ENCODE measurements around the gene ACMSD.
"Not testable (repeated sequence)": the region's sequence is repeated elsewhere in the genome, so short reads cannot be mapped to it uniquely, and the experiment has no call there.

Gene ACMSD

DNA sequence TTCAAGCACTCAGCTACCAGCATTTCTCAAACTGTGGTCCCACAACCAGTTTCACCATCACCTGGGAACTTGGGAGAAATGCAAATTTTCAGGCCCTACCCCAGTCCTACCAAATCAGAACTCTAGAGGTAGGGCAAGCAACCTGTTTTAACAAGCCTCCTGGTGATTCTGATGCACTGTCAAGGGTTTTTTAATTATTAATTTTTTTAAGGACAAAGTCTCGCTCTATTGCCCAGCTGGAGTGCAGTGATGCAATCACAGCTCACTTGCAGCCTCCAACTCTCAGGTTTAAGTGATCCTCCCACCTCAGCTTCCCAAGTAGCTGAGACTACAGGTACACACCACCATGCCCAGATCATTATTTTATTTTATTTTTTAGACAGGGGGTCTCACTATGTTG lies 7.8 kb downstream of the ACMSD start:
- intact Hi-C loops (cut with DNase I): no loop called here
- no peak for DNase-seq

DNA sequence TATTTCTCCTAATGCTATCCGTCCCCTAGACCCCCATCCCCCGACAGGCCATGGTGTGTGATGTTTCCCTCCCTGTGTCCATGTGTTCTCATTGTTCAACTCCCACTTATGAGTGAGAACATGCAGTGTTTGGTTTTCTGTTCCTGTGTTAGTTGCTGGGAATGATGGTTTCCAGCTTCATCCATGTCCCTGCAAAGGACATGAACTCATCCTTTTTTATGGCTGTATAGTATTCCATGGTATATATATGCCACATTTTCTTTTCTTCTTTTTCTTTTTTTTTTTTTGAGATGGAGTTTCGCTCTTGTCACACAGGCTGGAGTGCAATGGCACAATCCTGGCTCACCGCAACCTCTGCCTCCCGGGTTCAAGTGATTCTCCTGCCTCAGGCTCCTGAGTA lies 9.2 kb downstream of the ACMSD start:
- DNase-seq; intact Hi-C loops (cut with DNase I): not testable (repeated sequence)

DNA sequence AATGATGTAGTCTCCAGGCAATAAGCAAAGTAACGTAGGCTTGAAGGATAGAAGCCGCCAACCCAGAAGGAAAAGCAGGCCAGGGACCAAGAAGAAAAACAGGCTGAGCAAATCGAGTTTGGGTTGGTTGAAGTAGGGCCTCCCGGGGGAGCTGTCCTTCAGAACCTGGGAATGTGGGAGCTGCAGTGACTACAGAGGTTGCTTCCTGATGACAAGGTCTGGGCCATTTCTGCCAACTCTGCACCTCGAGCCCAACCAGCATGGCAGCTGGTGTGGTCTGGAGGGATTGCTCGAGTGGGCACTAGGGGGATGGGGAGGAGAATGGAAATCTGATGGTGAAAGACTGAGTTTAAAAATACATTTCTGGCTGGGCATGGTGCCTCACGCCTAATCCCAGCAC lies 14.1 kb downstream of the ACMSD start:
- no peak for DNase-seq
- intact Hi-C loops (cut with DNase I): no loop called here

DNA sequence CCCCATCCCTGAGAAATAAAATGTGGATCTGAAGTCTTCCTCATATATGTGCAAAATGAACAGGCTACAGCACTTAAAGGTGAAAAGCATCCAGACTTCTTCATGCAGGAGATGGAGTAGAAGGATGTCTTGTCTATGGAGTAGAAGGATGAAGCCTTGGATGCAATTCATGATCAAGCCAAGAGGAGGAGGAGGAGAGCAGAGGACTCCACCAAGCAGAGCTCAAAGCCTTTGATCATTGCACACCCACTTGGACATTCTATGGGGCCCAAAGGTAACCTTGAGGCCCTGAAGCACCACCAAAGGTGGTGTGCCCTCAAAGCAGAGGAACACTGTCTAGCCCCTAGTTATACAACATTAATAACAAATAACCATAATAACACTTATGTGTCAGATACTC lies 17.3 kb downstream of the ACMSD start:
- intact Hi-C loops (cut with DNase I): no loop called here
- DNase-seq: no peak

DNA sequence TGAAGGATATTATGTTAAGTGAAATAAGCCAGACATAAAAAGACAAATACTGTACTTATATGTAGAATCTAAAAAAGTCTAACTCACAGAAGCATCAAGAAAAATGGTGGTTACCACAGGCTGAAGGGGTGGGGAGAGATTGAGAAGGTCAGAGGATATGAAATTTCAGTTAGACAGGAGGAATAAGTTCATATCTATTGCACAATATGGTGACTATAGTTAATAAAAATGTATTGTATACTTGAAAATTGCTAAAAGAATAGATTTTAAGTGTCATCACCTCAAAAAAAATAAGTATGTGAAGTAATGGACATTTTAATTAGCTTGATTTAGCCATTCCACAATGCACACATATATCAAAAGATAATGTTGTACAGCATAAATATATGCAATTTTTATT lies 19.8 kb downstream of the ACMSD start:
- intact Hi-C loops (cut with DNase I): no loop called here
- no peak for DNase-seq

DNA sequence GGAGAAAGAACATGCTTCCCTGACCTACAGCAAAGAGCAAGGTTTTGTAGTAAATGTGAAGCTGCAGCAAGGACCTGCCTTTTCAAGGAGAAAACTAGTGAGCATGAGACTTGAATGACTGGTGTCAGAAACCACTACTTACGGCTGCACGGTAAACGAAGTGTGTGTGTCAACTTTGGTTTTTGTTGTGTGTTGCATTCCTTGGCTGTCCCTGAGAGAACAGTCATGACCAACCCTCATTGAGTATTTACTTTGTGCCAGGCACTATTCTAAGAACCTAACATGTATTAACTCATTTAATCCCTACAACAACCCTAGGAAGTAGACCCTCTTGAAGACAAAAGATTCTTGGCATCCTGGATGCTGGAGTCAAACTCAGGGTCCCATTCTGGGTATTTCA lies 22.8 kb downstream of the ACMSD start:
- intact Hi-C loops (cut with DNase I): no loop called here
- DNase-seq: no peak

DNA sequence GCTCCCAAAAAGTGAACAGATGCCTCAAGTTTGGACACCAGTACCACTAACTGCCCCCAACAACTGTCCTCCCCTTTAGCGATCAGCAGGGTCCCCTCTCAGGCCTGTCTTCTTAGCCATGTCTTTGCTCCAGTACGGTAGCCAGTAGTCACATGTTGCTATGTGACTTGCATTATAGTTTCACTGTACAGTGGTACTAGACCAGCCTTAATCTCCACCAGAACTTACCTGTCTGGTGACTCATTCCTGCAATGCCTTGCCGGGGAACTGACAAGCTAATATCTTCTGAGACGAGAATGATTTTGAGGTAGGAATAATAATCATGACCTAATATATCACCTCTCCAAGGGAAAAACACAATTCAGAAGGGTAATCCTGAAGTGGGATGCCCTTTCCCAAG lies 23.7 kb downstream of the ACMSD start:
- DNase-seq: no peak
- intact Hi-C loops (cut with DNase I): no loop called here

DNA sequence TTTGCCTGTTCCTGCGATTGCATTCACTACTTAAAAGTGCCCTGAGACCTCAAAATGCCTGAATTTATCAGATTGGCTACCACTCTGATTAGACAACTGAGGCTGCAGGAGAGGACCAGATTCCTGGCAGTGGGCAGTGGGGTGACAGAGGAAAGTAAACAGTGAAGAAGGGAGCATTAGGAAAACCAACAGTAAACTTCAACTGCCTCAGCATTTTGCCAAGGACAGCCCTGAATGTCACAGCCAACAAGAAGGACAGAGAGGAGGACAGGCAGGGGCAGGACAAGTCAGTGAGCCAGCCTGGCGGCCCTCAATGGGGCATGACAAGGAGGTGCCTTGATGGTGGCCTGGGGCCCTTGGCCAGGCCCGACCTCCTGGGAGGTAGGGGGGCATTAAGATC lies 24.3 kb downstream of the ACMSD start:
- DNase-seq: no peak
- intact Hi-C loops (cut with DNase I): no loop called here

GRCh38 chr2:134863446-134863845 lies 25.0 kb downstream of the ACMSD start:
- DNase-seq: peak in 1 of 10 donors; percentile 76
- intact Hi-C loops (cut with DNase I): no loop called here

DNA sequence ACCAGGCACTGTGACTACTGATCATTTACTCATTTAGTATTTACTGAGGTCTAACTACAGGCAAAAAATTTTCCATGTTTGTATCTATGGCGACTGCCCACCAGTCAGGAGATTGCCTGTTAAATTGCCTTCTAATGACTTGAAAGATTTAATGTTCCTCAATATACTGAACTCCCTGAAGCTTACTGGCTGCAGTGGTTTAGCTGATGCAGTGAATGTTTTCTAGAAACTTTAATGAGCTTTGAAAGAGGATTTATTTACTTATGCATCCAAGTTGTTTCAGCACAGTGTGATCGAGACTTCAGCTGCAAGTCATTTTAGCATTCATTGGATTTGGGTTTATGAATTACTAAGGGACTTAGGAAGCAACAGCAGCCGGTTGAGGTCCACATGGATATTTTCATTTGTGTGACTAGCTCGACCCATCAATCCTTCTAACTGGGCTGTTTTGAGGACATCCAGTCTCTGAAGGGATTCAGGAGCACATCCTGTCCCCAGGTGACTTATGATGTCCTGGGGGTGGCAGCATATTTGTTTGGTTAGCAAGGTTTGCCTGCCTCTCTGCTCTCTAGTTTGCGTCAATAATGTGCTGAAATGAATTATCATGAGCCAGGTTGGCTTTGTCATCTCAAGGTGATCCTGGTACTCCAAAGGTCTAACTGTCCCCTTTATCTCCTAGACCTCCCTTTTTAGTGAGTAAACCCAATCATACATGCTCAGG lies 26.8 kb downstream of the ACMSD start:
- intact Hi-C loops (cut with DNase I): no loop called here
- no peak for DNase-seq

GRCh38 chr2:134866498-134867099 lies 28.2 kb downstream of the ACMSD start:
- intact Hi-C loops (cut with DNase I): no loop called here
- no peak for DNase-seq

GRCh38 chr2:134869946-134870736 lies 31.7 kb downstream of the ACMSD start:
- intact Hi-C loops (cut with DNase I): no loop called here
- DNase-seq: peak in 1 of 10 donors; percentile 9

DNA sequence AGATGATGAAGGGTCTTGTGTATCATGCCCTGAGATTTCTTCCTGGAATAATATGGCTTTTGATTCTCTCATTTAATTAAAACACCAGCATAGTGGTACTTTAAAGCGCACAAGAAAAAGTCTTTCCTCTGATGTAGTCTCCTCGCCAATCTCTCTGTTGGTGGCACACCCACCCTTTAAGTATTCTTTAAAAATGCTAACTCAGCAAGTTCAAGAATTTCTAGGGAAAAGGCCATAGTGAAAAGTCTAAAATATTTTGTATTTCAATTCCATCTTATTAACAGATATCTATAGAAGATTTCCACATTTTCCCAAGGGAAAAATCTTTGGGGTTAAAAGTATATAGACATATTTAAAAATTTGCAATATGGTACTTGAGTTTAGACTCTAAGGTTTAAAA lies 34.7 kb downstream of the ACMSD start:
- intact Hi-C loops (cut with DNase I): no loop called here
- no peak for DNase-seq

DNA sequence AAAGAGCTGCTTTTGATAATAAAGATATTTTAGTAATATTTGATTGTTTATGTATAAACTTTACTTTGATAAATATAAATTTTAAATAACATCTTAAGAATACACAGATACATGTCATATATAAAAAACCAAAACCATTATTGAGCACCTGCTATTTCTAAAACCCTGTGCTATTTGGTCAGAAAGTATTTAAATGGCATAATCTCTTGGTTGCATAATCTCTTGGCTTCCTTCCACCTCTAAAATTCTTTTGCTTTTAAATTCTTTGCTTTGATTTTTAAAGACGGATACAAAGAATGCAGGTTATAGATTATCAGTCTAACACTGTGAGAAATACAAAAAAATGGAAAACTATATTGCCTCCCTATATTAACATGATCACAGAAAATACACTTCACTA lies 36.9 kb downstream of the ACMSD start:
- intact Hi-C loops (cut with DNase I): no loop called here
- DNase-seq: no peak

DNA sequence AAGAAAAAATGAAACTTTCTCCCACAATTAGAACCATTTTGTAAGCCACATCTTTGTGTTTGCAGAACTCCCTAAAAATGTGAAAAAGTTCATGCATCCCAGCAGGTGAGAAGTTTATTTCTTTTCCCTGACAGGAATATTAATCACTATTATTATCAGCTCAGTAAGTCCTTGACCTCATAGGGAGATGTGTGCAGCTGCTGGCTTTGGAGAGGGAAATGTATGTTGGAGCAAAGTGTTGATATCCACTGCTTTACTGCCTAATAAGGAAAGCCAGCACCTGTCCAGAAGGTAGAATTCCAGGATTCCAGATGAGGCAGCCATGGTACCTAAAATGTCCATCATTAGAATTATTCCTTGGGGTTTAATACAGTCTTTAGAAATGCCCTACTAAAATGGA lies 44.4 kb downstream of the ACMSD start:
- intact Hi-C loops (cut with DNase I): no loop called here
- DNase-seq: no peak

GRCh38 chr2:134883552-134884293 lies 45.3 kb downstream of the ACMSD start:
- intact Hi-C loops (cut with DNase I): no loop called here
- no peak for DNase-seq

DNA sequence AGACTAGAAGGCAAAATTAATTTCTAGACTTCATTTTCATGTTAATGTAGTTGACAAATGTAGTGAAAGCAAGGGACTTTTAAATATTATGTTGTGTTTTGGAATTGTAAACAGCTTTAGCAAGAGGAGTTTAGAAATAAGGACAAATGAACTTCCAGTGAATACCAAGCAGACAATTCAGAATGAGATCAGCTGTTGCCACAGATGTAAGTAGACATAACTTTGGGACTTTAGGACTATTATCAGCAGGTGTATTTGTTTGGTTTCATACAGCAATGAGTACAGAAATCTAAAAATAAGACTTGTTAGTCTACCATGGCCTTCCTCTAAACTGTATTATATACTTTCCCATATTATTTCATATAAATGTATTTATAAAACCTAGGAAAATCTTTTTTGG lies 46.0 kb downstream of the ACMSD start:
- intact Hi-C loops (cut with DNase I): no loop called here

GRCh38 chr2:134892282-134893035 lies 54.0 kb downstream of the ACMSD start:
- intact Hi-C loops (cut with DNase I): no loop called here
- no peak for DNase-seq

More for the DNA sequence above, 46.0 kb downstream of the ACMSD start:
- no peak for DNase-seq

DNA sequence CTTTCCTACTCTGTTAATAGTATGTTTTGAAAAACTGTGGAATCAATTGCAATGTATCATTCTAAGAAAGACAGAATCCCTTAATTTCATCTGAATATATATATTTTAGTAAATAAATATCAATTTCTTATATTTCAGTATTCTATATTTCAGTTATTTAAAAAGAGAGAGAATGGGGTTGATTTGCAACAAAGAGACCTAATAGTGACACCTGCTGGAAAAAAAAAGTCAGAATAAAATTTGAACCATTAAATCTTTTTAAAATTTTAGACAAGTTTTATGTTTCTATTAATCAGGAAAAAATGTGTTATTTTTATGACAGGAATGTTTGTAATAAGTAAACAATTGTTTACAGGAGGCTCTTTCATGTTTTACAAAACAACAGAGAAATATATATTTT lies 59.5 kb downstream of the ACMSD start:
- DNase-seq: no peak
- intact Hi-C loops (cut with DNase I): loop anchor here (2.0 kb wide), 1 partner anchor 437 kb away; no protein-coding TSS in a partner anchor

DNA sequence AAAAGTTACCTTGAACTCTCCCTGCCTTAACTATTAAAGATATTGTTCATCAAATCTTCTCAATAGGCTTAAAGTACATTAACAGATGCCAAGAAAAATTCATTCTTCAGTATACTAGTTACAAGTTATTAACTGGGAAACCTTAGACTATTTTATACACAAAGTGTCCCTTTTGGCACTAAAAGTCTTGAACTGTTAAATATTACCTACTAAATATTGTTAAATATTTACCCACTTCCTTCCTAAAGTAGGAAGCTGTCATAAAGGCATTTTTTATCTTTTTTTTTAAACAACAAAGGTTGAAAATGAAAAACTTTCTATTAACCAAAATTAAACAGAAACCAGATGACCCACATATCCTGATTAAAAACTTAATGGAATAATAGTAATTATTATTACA lies 60.8 kb downstream of the ACMSD start:
- DNase-seq: no peak
- intact Hi-C loops (cut with DNase I): no loop called here

Measured in posterior cingulate gyrus (tissue), 11 donors.